Upper lobe of left lung (tissue), 6 donors: ENCODE data around the gene ATAD3A. TPM values are rescaled to one million over a fixed set of nuclear protein-coding genes. Genes with fewer than 3 reads are reported as not detected.

ENCODE experiments used
- ATAC-seq, 2 donors: fragments of 200-7000 bp; cut with Tn5 transposase; one replicate each; pipeline ENCODE4 v1.9.1; 2022; ENCODE audit warnings: mild to moderate bottlenecking in 2 of 2, moderate library complexity in 2 of 2; ENCODE audit not compliant: low FRiP score in 2 of 2
- DNase-seq, 2 donors: peaks; one replicate each; pipeline ENCODE4 v3.0.0-alpha.2; 2019 to 2020
- H3K27ac ChIP-seq, 4 donors: fragments of 200-600 bp; sonication (generic); one replicate each; pipeline ENCODE4 v1.5.1; 2016 to 2019
- H3K27me3 ChIP-seq, 4 donors: fragments of 200-600 bp; sonication (generic); one replicate each; pipeline ENCODE4 v1.5.1; 2017 to 2019
- H3K36me3 ChIP-seq, 4 donors: fragments of 200-600 bp; sonication (generic); one replicate each; pipeline ENCODE4 v1.5.1; 2016 to 2019
- H3K4me1 ChIP-seq, 4 donors: fragments of 200-600 bp; sonication (generic); one replicate each; pipeline ENCODE4 v1.5.1; 2018 to 2019
- H3K4me3 ChIP-seq, 4 donors: fragments of 200-600 bp; sonication (generic); one replicate each; pipeline ENCODE4 v1.5.1; 2017 to 2019; ENCODE audit warnings: mild to moderate bottlenecking in 2 of 4, moderate library complexity in 1 of 4
- H3K9me3 ChIP-seq, 4 donors: fragments of 200-600 bp; sonication (generic); one replicate each; pipeline ENCODE4 v1.5.1; 2018 to 2019
- CTCF ChIP-seq, 6 experiments: fragments of 450-650 bp in 4 of 6; fragments of 200-600 bp in 2 of 6; sonication (generic) in 2 of 6; IDR thresholded peaks; one replicate each; pipeline ENCODE4 v1.5.1; 2016 to 2019; ENCODE audit warnings: antibody characterized with exemption in 6 of 6
- EP300 ChIP-seq, 4 donors: sonication (generic); formaldehyde crosslinking; IDR thresholded peaks; one replicate each; pipeline ENCODE4 v1.5.1; 2017; ENCODE audit warnings: antibody characterized with exemption in 4 of 4, control low read depth in 2 of 4
- POLR2A ChIP-seq, 4 donors: fragments of 450-650 bp; IDR thresholded peaks; one replicate each; pipeline ENCODE4 v1.5.1; 2016 to 2017; ENCODE audit warnings: antibody characterized with exemption in 4 of 4, mild to moderate bottlenecking in 2 of 4
- POLR2AphosphoS5 ChIP-seq, 2 donors: sonication (generic); formaldehyde crosslinking; IDR thresholded peaks; one replicate each; pipeline ENCODE4 v1.5.1; 2017; ENCODE audit warnings: antibody characterized with exemption in 2 of 2
- WGBS, 2 donors: methylation state at CpG; one replicate each; pipeline ENCODE4 v1.1.5; 2017 to 2018; 5-methylcytosine and 5-hydroxymethylcytosine counted together
- total RNA-seq, 6 donors: library from RNA; depleted of rRNA in 4 of 6; stranded (reverse); fragments of >200 nt in 4 of 6; gene quantifications; one replicate each; pipeline versions ENCODE4 v1.1.0 to v1.2.1, GENCODE V29; 2016 to 2021
- donor health status: DM: no; HTN: no; CAD: no; lungs with moderate emphysema.
- donor health status: DM: no; HTN: yes; CAD: no; lungs with severe emphysema.

ATAD3A gene
- total RNA-seq, 6 donors from 2014 or later, result 18.5 to 31.9 (median 24.0) TPM

- TF ChIP-seq POLR2A (IDR thresholded peaks at IDR 0.05), result no peak
- TF ChIP-seq POLR2AphosphoS5 (IDR thresholded peaks at IDR 0.05), result no peak
- no peak for TF ChIP-seq EP300 (IDR thresholded peaks at IDR 0.05)
- no peak for TF ChIP-seq CTCF (IDR thresholded peaks at IDR 0.05)
- ATAC-seq (peak in 1 of 2 donors; percentile 52), DNase-seq (peak in 1 of 2 donors; percentile 85)
- Histone ChIP-seq H3K27ac (peak overlapping the region; percentile 57 to 83 (median 61)), H3K27me3 (no peaks in the 10 kb centered on the region), H3K9me3 (no peaks in the 10 kb centered on the region), H3K36me3 (peaks cover 0 to 33% (median 21%) of the 10 kb centered on the region in 4 donors), H3K4me3 (peak overlapping the region; percentile 45 to 78 (median 68)), H3K4me1 (peaks cover 17 to 29% (median 18%) of the 10 kb centered on the region in 4 donors)
- 45 to 61% methylated on average over 20 to 29 of the region's 53 CpGs for WGBS, 2 donors
Observed at GRCh38 chr1:1540818-1541628, 29.1 kb downstream of the ATAD3A start.

- DNase-seq, result peak in 1 of 2 donors; percentile 68
- no peaks in the 10 kb centered on the region for H3K27me3 ChIP-seq
Observed at GRCh38 chr1:1541956-1542765, 30.2 kb downstream of the ATAD3A start.

GRCh38 chr1:1542766-1543705, 31.1 kb downstream of the ATAD3A start:
- peak overlapping the region in 1 of 4 donors; percentile 30 for H3K27ac ChIP-seq
- H3K4me1 ChIP-seq, result peaks cover 17 to 29% (median 18%) of the 10 kb centered on the region in 4 donors
- no peaks in the 10 kb centered on the region for H3K27me3 ChIP-seq
- no peak overlapping the region for H3K4me3 ChIP-seq
- no peaks in the 10 kb centered on the region for H3K9me3 ChIP-seq
- 87 to 92% methylated on average over 35 to 37 of the region's 45 CpGs for WGBS, 2 donors
- ATAC-seq (no peak), DNase-seq (peak in 1 of 2 donors; percentile 72)
- TF ChIP-seq POLR2AphosphoS5 (IDR thresholded peaks at IDR 0.05), result no peak
- TF ChIP-seq CTCF (IDR thresholded peaks at IDR 0.05), result no peak
- no peak for TF ChIP-seq EP300 (IDR thresholded peaks at IDR 0.05)
- TF ChIP-seq POLR2A (IDR thresholded peaks at IDR 0.05), result no peak
- peaks cover 0 to 36% (median 23%) of the 10 kb centered on the region in 4 donors for H3K36me3 ChIP-seq

More at GRCh38 chr1:1541956-1542765, 30.2 kb downstream of the ATAD3A start:
- H3K4me1 ChIP-seq, result peaks cover 17 to 29% (median 18%) of the 10 kb centered on the region in 4 donors
- no peak overlapping the region for H3K27ac ChIP-seq
- no peak for TF ChIP-seq EP300 (IDR thresholded peaks at IDR 0.05)
- TF ChIP-seq POLR2AphosphoS5 (IDR thresholded peaks at IDR 0.05), result no peak
- no peak for TF ChIP-seq POLR2A (IDR thresholded peaks at IDR 0.05)
- TF ChIP-seq CTCF (IDR thresholded peaks at IDR 0.05), result no peak
- H3K4me3 ChIP-seq, result no peak overlapping the region
- H3K9me3 ChIP-seq, result no peaks in the 10 kb centered on the region
- H3K36me3 ChIP-seq, result peaks cover 0 to 33% (median 23%) of the 10 kb centered on the region in 4 donors
- ATAC-seq, result no peak
- 87 to 91% methylated on average over 22 to 35 of the region's 37 CpGs for WGBS, 2 donors

GRCh38 chr1:1543706-1544099, 31.7 kb downstream of the ATAD3A start:
- ATAC-seq, result no peak
- peak in 1 of 2 donors; percentile 81 for DNase-seq
- H3K4me1 ChIP-seq, result peaks cover 17 to 24% (median 18%) of the 10 kb centered on the region in 4 donors
- no peak overlapping the region for H3K4me3 ChIP-seq
- TF ChIP-seq POLR2A (IDR thresholded peaks at IDR 0.05) (no peak), CTCF (IDR thresholded peaks at IDR 0.05) (no peak), EP300 (IDR thresholded peaks at IDR 0.05) (no peak), POLR2AphosphoS5 (IDR thresholded peaks at IDR 0.05) (no peak)
- 74 to 77% methylated on average over 14 to 19 of the region's 19 CpGs for WGBS, 2 donors
- no peaks in the 10 kb centered on the region for H3K27me3 ChIP-seq
- H3K36me3 ChIP-seq, result peaks cover 0 to 36% (median 23%) of the 10 kb centered on the region in 4 donors
- no peak overlapping the region for H3K27ac ChIP-seq
- H3K9me3 ChIP-seq, result no peaks in the 10 kb centered on the region
